ENCODE measurements around the gene BST1. TPM values are rescaled to one million over a fixed set of nuclear protein-coding genes. Genes with fewer than 3 reads are reported as not detected.

Gene BST1
- total RNA-seq, 1 donor from 2014 or later = 4.9 TPM

- TF ChIP-seq CTCF (IDR thresholded peaks at IDR 0.05; ENCODE audit: insufficient read depth, low read length, poor library complexity, severe bottlenecking) = no peak
- no peaks in the 10 kb centered on the region for H3K36me3 ChIP-seq (ENCODE audit: control insufficient read depth, insufficient read depth, low read length)
- H3K4me3 ChIP-seq (ENCODE audit: low read depth, low read length) = no peak overlapping the region
- no peaks in the 10 kb centered on the region for H3K27me3 ChIP-seq (ENCODE audit: control insufficient read depth, insufficient read depth, low read length)
- no peak for DNase-seq (ENCODE audit: low read depth)
Observed at GRCh38 chr4:15692602-15693001, 10.3 kb upstream of the BST1 start.

DNA sequence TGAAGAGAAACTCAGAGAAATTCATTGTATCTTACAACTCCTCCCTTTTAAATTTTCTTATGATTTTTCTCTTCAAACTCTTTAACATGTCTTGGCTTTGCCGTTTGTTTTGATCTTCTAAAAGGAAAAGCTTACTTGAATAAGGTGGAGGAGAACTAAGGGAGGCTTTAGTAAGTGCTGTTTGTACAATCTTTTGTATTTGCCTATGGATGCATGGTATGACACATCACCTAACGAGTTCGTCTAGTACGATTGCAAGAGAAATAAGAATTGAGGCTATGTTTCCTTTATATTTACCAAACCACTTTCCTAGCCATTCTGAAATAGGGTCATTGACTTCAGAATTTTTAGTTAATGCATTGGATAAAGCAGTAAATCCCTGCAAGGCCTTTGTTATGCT is 8.4 kb upstream of the BST1 start:
- no peak for DNase-seq (ENCODE audit: low read depth)
- Histone ChIP-seq H3K36me3 (ENCODE audit: control insufficient read depth, insufficient read depth, low read length) (no peaks in the 10 kb centered on the region), H3K27me3 (ENCODE audit: control insufficient read depth, insufficient read depth, low read length) (no peaks in the 10 kb centered on the region), H3K4me3 (ENCODE audit: low read depth, low read length) (no peak overlapping the region)
- no peak for TF ChIP-seq CTCF (IDR thresholded peaks at IDR 0.05; ENCODE audit: insufficient read depth, low read length, poor library complexity, severe bottlenecking)

- TF ChIP-seq CTCF (IDR thresholded peaks at IDR 0.05; ENCODE audit: insufficient read depth, low read length, poor library complexity, severe bottlenecking) = no peak
- Histone ChIP-seq H3K27me3 (ENCODE audit: control insufficient read depth, insufficient read depth, low read length) (no peaks in the 10 kb centered on the region), H3K4me3 (ENCODE audit: low read depth, low read length) (no peak overlapping the region), H3K36me3 (ENCODE audit: control insufficient read depth, insufficient read depth, low read length) (no peaks in the 10 kb centered on the region)
- peak; percentile 99 for DNase-seq (ENCODE audit: low read depth)
Observed at GRCh38 chr4:15695240-15695699, 7.6 kb upstream of the BST1 start.

DNA sequence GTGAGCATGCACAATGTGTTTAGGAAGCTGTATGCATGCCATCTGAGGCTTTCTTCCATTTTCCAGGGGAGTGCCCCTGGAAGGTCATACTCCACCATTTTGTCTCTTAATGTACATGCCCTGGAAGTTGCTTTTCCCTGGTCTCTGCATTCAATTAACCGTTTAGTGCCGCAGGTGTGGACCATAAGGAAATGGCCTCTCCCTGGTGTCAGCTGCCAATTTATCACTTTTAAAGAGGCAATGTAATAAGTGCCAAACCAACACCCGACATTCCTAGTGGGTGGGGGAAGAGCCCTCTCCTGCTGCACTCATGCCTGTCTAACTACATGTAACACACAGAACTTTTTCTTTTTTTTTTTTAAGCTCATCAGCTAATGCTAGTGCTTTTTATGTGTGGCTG is 7.1 kb upstream of the BST1 start:
- Histone ChIP-seq H3K27me3 (ENCODE audit: control insufficient read depth, insufficient read depth, low read length) (no peaks in the 10 kb centered on the region), H3K36me3 (ENCODE audit: control insufficient read depth, insufficient read depth, low read length) (no peaks in the 10 kb centered on the region), H3K4me3 (ENCODE audit: low read depth, low read length) (no peak overlapping the region)
- DNase-seq (ENCODE audit: low read depth) = no peak
- TF ChIP-seq CTCF (IDR thresholded peaks at IDR 0.05; ENCODE audit: insufficient read depth, low read length, poor library complexity, severe bottlenecking) = no peak

DNA sequence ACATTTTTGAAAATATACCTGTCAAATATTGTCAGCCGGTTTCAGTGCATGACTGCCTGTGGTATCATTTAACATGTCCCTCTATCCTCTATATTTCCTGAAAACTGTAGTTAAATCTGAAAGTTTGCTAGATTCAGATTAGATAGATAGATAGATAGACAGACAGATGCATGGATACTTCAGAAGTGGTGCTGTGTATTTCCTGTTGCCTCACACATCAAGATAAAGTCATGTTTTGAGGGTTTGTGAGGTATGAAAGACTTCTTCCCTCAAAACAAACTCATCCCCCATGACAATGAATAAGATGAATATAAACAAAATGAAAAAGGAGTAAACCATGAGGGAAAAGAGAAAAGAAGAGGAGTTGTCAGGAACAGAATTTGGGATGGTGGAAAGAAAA is 6.0 kb upstream of the BST1 start:
- TF ChIP-seq CTCF (IDR thresholded peaks at IDR 0.05; ENCODE audit: insufficient read depth, low read length, poor library complexity, severe bottlenecking) = no peak
- no peak for DNase-seq (ENCODE audit: low read depth)
- Histone ChIP-seq H3K27me3 (ENCODE audit: control insufficient read depth, insufficient read depth, low read length) (no peaks in the 10 kb centered on the region), H3K4me3 (ENCODE audit: low read depth, low read length) (no peak overlapping the region), H3K36me3 (ENCODE audit: control insufficient read depth, insufficient read depth, low read length) (no peaks in the 10 kb centered on the region)

GRCh38 chr4:15703439-15703838 is 574 bp downstream of the BST1 start:
- no peak for TF ChIP-seq CTCF (IDR thresholded peaks at IDR 0.05; ENCODE audit: insufficient read depth, low read length, poor library complexity, severe bottlenecking)
- H3K4me3 ChIP-seq (ENCODE audit: low read depth, low read length) = peak overlapping the region; percentile 48
- H3K27me3 ChIP-seq (ENCODE audit: control insufficient read depth, insufficient read depth, low read length) = no peaks in the 10 kb centered on the region
- H3K36me3 ChIP-seq (ENCODE audit: control insufficient read depth, insufficient read depth, low read length) = no peaks in the 10 kb centered on the region
- no peak for DNase-seq (ENCODE audit: low read depth)

Data from kidney epithelial cell (primary cell).